ENCODE measurements around the gene GTF3C1.

Gene GTF3C1

DNA sequence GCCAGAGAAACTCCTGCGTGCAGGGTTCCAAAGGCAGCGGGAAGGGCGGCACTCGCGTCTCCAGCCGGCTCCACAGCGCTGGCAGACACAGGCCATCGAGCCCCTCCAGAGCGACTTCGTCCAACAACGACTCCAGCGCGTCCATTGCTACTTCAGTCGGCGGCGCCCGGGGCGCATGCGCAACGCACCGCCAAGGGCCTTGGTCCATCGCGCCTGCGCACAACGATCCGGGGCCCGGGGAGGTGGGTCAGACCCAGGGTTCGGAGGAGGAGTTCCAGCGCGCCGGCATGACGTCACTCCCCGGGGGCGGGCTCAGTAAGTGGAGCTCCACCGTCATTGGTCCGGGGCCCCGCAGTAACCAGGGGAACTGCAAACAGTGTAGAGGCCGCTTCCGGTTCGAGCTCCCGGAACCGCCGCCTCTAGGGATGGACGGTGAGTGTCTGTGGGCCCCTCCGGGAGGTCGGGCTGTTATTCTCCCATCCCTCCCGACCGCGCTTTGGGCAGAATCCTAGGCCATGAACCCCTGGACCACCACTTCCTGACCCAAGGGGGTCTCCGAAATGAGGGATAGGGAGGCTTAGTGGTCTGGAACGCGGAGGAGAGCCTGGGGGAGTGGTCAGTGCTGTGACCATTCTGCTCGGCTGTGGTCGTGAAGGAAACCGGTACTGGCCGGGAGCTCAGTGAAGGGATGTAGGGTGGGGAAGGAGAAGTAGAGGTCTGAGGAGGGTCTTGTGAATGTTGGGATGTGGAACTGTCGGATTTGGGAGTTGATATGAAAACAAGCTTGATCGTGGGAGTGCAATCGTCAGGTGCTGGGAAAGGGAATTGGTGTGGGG, at the start of gene GTF3C1, which contains the start of gene KATNIP:
GTF3C1 (minus strand) TSS at position 168 of the 836 bp plus-strand sequence; CDS start at position 145, 23 bp downstream.
KATNIP (plus strand) TSS at position 399 of the 836 bp plus-strand sequence; CDS start at position 426, 27 bp downstream.
- H3K27ac Mint-ChIP-seq: peak within 1 kb of the TSS; percentile 100
- ATAC-seq (ENCODE audit: low read depth): peak; percentile 97
- H3K4me3 Mint-ChIP-seq: peak within 1 kb of the TSS; percentile 99
- peaks cover 24% of the 10 kb centered on the region for H3K4me1 Mint-ChIP-seq
- H3K27me3 Mint-ChIP-seq: no peaks in the 10 kb centered on the region
- peaks cover 7% of the 10 kb centered on the region for H3K36me3 Mint-ChIP-seq
- H3K9me3 Mint-ChIP-seq: no peaks in the 10 kb centered on the region
- DNase-seq (ENCODE audit: low spot score in 2 of 2): peak; percentile 100

GRCh38 chr16:27598931-27599565, 49.3 kb upstream of the GTF3C1 start:
- Mint-ChIP-seq H3K36me3 (peaks cover 9% of the 10 kb centered on the region), H3K27ac (no peak overlapping the region), H3K27me3 (no peaks in the 10 kb centered on the region), H3K9me3 (no peaks in the 10 kb centered on the region), H3K4me3 (no peak overlapping the region), H3K4me1 (no peaks in the 10 kb centered on the region)
- no peak for ATAC-seq (ENCODE audit: low read depth)
- no peak for DNase-seq (ENCODE audit: low spot score in 2 of 2)

GRCh38 chr16:27598220-27598619, 48.5 kb upstream of the GTF3C1 start:
- Mint-ChIP-seq H3K4me1 (no peaks in the 10 kb centered on the region), H3K36me3 (peaks cover 9% of the 10 kb centered on the region), H3K27me3 (no peaks in the 10 kb centered on the region), H3K9me3 (no peaks in the 10 kb centered on the region), H3K4me3 (no peak overlapping the region), H3K27ac (no peak overlapping the region)
- DNase-seq (ENCODE audit: low spot score in 2 of 2) (no peak), ATAC-seq (ENCODE audit: low read depth) (no peak)

- no peaks in the 10 kb centered on the region for H3K4me1 Mint-ChIP-seq
- DNase-seq (ENCODE audit: low spot score in 2 of 2) (no peak), ATAC-seq (ENCODE audit: low read depth) (no peak)
- no peaks in the 10 kb centered on the region for H3K27me3 Mint-ChIP-seq
- H3K4me3 Mint-ChIP-seq: no peak overlapping the region
- no peak overlapping the region for H3K27ac Mint-ChIP-seq
- H3K9me3 Mint-ChIP-seq: no peaks in the 10 kb centered on the region
- H3K36me3 Mint-ChIP-seq: peaks cover 10% of the 10 kb centered on the region
Measured at GRCh38 chr16:27597361-27597760, 47.6 kb upstream of the GTF3C1 start.

GRCh38 chr16:27596411-27596810, 46.7 kb upstream of the GTF3C1 start:
- no peaks in the 10 kb centered on the region for H3K4me1 Mint-ChIP-seq
- H3K27ac Mint-ChIP-seq: no peak overlapping the region
- no peaks in the 10 kb centered on the region for H3K9me3 Mint-ChIP-seq
- peaks cover 16% of the 10 kb centered on the region for H3K36me3 Mint-ChIP-seq
- no peak for ATAC-seq (ENCODE audit: low read depth)
- no peaks in the 10 kb centered on the region for H3K27me3 Mint-ChIP-seq
- no peak for DNase-seq (ENCODE audit: low spot score in 2 of 2)
- H3K4me3 Mint-ChIP-seq: no peak overlapping the region

DNA sequence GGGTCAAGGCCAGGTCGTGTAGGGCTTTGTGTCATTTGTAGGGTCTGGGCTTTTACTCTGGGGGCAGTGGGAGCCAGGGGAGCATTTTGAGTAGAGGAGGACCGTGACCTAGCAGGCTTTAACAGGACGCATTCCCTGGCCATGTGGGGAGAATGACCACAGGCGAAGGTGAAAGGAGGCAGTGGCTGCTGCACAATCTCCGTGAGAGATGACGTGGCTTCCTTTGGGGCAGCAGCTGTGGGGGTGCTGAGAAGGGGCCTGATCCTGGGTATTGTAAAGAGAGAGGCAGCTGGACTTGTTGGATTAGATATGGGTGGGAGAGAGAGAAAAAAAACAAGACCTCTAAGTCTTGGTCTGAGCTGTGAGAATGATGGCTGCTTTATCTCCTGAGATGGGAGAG, 46.3 kb upstream of the GTF3C1 start:
- Mint-ChIP-seq H3K27ac (no peak overlapping the region), H3K4me1 (no peaks in the 10 kb centered on the region), H3K4me3 (no peak overlapping the region), H3K9me3 (no peaks in the 10 kb centered on the region), H3K27me3 (no peaks in the 10 kb centered on the region), H3K36me3 (peaks cover 17% of the 10 kb centered on the region)
- DNase-seq (ENCODE audit: low spot score in 2 of 2) (no peak), ATAC-seq (ENCODE audit: low read depth) (no peak)

GRCh38 chr16:27595475-27595874, 45.8 kb upstream of the GTF3C1 start:
- H3K4me1 Mint-ChIP-seq: no peaks in the 10 kb centered on the region
- DNase-seq (ENCODE audit: low spot score in 2 of 2): no peak
- no peak overlapping the region for H3K27ac Mint-ChIP-seq

DNA sequence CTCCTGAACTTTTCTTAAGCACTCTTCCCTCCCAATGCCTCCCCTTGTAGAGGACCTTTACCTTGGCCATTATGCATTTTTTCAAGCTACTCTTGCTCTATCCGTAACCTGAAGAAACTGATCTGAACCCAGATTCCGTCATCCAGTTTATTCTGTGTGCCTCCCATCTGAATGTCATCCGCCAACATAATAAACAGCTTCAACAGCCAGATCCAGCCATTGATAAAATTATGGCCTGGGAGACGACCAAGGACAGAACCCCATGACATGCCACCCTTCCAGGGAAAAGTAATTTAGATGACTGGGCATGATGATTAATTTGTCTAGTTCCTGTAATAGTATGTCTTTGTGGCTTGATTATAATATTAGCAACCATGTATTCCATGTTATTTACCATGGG, 42.1 kb upstream of the GTF3C1 start:
- ATAC-seq (ENCODE audit: low read depth): no peak
- DNase-seq (ENCODE audit: low spot score in 2 of 2): no peak
- Mint-ChIP-seq H3K9me3 (peaks cover 1% of the 10 kb centered on the region), H3K27ac (no peak overlapping the region), H3K4me3 (no peak overlapping the region), H3K4me1 (no peaks in the 10 kb centered on the region), H3K36me3 (peaks cover 26% of the 10 kb centered on the region), H3K27me3 (no peaks in the 10 kb centered on the region)

More at GRCh38 chr16:27595475-27595874, 45.8 kb upstream of the GTF3C1 start:
- H3K36me3 Mint-ChIP-seq: peaks cover 22% of the 10 kb centered on the region
- no peak for ATAC-seq (ENCODE audit: low read depth)
- no peak overlapping the region for H3K4me3 Mint-ChIP-seq
- no peaks in the 10 kb centered on the region for H3K27me3 Mint-ChIP-seq
- H3K9me3 Mint-ChIP-seq: no peaks in the 10 kb centered on the region

- H3K27me3 Mint-ChIP-seq: no peaks in the 10 kb centered on the region
Measured at GRCh38 chr16:27588057-27588456, 38.3 kb upstream of the GTF3C1 start.

DNA sequence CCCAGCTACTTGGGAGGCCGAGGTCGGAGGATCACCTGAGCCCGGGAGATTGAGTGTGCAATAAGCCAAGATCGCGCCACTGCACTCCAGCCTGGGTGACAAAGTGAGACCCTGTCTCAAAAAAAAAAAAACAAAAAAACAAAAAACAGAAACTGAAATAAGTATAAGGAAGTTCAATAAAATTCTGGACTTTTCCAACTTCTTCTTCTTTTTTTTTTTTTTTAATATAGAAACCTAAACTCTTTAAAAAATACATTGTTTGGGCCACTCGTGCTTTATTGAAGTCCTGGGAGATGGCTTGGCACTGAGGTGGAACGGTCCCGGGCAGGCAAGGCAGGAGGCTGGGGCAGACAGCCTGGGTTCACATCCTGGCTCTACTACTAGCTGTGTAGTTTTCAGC, 37.0 kb upstream of the GTF3C1 start:
- H3K9me3 Mint-ChIP-seq: peaks cover 1% of the 10 kb centered on the region

More at GRCh38 chr16:27588057-27588456, 38.3 kb upstream of the GTF3C1 start:
- Mint-ChIP-seq H3K36me3 (peaks cover 42% of the 10 kb centered on the region), H3K27ac (no peak overlapping the region), H3K4me1 (no peaks in the 10 kb centered on the region), H3K9me3 (peaks cover 1% of the 10 kb centered on the region), H3K4me3 (no peak overlapping the region)
- ATAC-seq (ENCODE audit: low read depth) (no peak), DNase-seq (ENCODE audit: low spot score in 2 of 2) (no peak)

DNA sequence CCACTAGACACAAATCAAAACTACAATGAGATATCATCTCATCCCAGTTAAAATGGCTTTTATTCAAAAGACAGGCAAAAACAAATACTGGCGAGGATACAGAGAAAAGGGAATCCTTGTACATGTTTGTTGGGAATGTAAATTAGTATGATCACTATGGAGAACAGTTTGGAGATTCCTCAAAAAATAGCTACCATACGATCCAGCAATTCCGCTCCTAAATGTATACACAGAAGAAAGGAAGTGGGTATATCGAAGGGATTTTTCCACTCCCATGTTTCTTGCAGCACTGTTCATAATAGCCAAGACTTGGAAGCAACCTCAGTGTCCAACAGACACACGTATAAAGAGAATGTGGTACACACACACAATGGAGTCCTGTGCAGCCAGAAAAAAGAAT, 35.5 kb upstream of the GTF3C1 start:
- ATAC-seq (ENCODE audit: low read depth) (no peak), DNase-seq (ENCODE audit: low spot score in 2 of 2) (no peak)
- Mint-ChIP-seq H3K36me3 (peaks cover 45% of the 10 kb centered on the region), H3K9me3 (peaks cover 1% of the 10 kb centered on the region), H3K27me3 (no peaks in the 10 kb centered on the region), H3K27ac (no peak overlapping the region), H3K4me3 (no peak overlapping the region), H3K4me1 (no peaks in the 10 kb centered on the region)

More for the DNA sequence above, 37.0 kb upstream of the GTF3C1 start:
- peaks cover 47% of the 10 kb centered on the region for H3K36me3 Mint-ChIP-seq
- H3K27ac Mint-ChIP-seq: no peak overlapping the region
- no peak for ATAC-seq (ENCODE audit: low read depth)
- H3K27me3 Mint-ChIP-seq: no peaks in the 10 kb centered on the region
- no peak overlapping the region for H3K4me3 Mint-ChIP-seq
- no peak for DNase-seq (ENCODE audit: low spot score in 2 of 2)
- no peaks in the 10 kb centered on the region for H3K4me1 Mint-ChIP-seq

DNA sequence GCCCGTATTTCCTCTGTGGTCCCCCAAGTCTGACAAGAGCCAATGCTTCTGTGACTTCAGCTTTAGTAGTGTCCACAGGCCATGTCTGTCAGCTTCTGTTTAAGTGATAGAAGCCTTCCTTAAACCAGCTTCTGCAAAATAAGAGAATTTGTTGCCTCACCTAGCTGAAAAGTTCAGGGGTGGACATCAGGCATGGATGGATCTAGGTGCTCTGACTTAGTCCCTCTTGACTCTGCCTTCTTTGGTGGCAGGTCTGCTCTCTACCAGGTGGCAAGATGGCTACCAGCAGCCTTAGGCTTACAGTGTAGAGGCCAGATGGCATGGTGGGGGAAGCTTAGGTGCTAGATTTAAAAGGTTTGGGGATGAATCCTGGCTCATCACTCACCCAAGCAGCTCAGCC, 33.9 kb upstream of the GTF3C1 start:
- no peak overlapping the region for H3K27ac Mint-ChIP-seq
- DNase-seq (ENCODE audit: low spot score in 2 of 2) (no peak), ATAC-seq (ENCODE audit: low read depth) (no peak)
- no peaks in the 10 kb centered on the region for H3K9me3 Mint-ChIP-seq
- no peak overlapping the region for H3K4me3 Mint-ChIP-seq
- H3K4me1 Mint-ChIP-seq: no peaks in the 10 kb centered on the region
- H3K27me3 Mint-ChIP-seq: no peaks in the 10 kb centered on the region
- peaks cover 45% of the 10 kb centered on the region for H3K36me3 Mint-ChIP-seq

DNA sequence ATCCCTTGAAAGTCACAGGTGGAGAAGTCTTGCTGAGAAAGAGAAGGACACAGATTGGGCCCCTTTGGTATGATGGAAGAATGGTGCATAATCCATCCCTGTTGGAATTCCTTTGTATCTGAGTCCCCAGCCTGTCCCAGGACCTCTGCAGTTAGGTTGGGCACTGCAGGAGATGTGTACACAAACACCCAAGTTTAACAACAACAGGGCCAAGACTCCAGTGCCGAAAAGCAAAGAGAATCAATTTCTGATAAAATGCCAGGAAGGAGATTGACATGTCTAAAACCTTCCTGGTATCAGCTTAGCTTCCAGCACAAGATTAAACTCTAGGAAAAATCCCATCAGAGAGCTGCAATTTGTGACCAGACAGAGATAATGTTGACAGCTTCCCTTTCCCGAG, 33.2 kb upstream of the GTF3C1 start:
- H3K27ac Mint-ChIP-seq: no peak overlapping the region
- no peak for DNase-seq (ENCODE audit: low spot score in 2 of 2)
- no peaks in the 10 kb centered on the region for H3K9me3 Mint-ChIP-seq
- H3K36me3 Mint-ChIP-seq: peaks cover 43% of the 10 kb centered on the region
- ATAC-seq (ENCODE audit: low read depth): no peak
- H3K27me3 Mint-ChIP-seq: no peaks in the 10 kb centered on the region
- no peak overlapping the region for H3K4me3 Mint-ChIP-seq
- no peaks in the 10 kb centered on the region for H3K4me1 Mint-ChIP-seq

DNA sequence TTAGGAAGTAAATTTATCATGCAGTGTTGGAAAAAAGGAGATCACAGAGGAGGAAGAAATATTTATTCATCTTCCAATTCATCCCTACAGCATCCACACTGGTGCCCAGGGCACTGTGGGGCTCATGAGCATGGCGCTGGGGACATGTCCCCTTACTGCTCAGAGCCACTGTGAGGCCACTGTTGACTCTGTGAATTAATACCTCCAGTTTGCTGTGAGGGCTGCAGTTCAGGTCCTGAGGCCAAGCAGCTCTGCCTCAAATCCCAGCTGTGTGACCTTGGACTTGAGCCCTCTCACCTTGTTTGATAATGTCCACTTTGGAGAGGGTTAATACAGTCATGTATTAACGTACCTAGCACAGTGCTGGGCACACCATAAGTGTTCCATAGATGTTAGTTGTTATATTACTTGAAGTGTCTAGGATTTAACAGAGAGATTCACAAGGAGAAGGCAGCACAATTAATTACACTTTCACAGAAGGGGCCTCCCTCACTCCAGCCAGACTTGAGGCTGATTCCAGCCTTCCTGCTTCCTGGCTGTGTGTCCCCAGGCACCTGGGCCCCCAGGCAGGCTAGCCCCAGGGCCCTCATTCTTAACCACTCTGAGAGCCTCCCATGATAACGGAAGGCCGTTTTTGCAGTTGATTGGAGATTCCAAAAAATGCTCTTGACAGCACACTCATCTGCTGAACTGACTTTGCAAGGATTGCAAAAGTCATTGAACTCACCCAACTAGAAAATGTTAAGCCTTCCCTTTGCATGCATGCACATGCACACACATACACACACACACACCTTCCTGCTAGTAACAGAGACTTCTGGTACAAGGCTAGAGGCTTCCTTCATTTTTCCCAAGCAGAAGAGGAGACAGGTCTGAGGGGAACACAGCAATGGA, 29.6 kb upstream of the GTF3C1 start:
- no peak for ATAC-seq (ENCODE audit: low read depth)
- Mint-ChIP-seq H3K27ac (no peak overlapping the region), H3K27me3 (no peaks in the 10 kb centered on the region), H3K9me3 (no peaks in the 10 kb centered on the region), H3K36me3 (peaks cover 41% of the 10 kb centered on the region), H3K4me1 (no peaks in the 10 kb centered on the region), H3K4me3 (no peak overlapping the region)
- no peak for DNase-seq (ENCODE audit: low spot score in 2 of 2)
